A549 treated with AZD2906 at 1 μM for 4 hours (cell line): ENCODE results near the gene ADCY6. TPM values are rescaled to one million over a fixed set of nuclear protein-coding genes. Genes with fewer than 3 reads are reported as not detected.

Source experiments
- total RNA-seq: library from RNA; stranded (reverse); fragments of 200-300 nt; extraction: Qiagen RNA extraction; gene quantifications from 5 replicates; pipeline ENCODE4 v1.2.3, GENCODE V29; 2022

The ADCY6 gene
- 9.5 to 12.7 TPM (median 11.3 TPM) in 5 replicates for total RNA-seq

GRCh38 chr12:48788854-48789775 lies at the start of gene ADCY6:
TSS of gene ADCY6 (minus strand) at chr12:48789089. CDS start at chr12:48783434, 5,655 bp downstream.

GRCh38 chr12:48817873-48818830 lies 29.3 kb upstream of the ADCY6 start, which contains the start of gene CACNB3:
TSS of gene CACNB3 (plus strand) at chr12:48818496. CDS start at chr12:48818930, 434 bp downstream.

GRCh38 chr12:48716493-48717251 lies 72.2 kb downstream of the ADCY6 start, which contains the start of gene CCNT1:
TSS of gene CCNT1 (minus strand) at chr12:48716707. CDS start at chr12:48716675, 32 bp downstream.

Other genes with a start within 250 kb of the ADCY6 start
- not detected in 5 replicates for gene LALBA, start 219.0 kb downstream of the ADCY6 start, total RNA-seq
- 36.7 to 51.0 TPM (median 37.1 TPM) in 5 replicates for gene KANSL2, start 106.9 kb downstream of the ADCY6 start, total RNA-seq
- 11.9 to 14.0 TPM (median 12.5 TPM) in 5 replicates for gene CCNT1, start 72.4 kb downstream of the ADCY6 start, total RNA-seq
- gene CACNB3, start 29.4 kb upstream of the ADCY6 start, total RNA-seq: 23.8 to 38.2 TPM (median 31.2 TPM) in 5 replicates
- gene DDX23, start 63.1 kb upstream of the ADCY6 start, total RNA-seq: 71.9 to 82.8 TPM (median 75.2 TPM) in 5 replicates
- 3.1 to 4.9 TPM (median 3.4 TPM) in 5 replicates for gene RND1, start 76.8 kb upstream of the ADCY6 start, total RNA-seq
- 48.4 to 61.7 TPM (median 57.5 TPM) in 5 replicates for gene FKBP11, start 136.4 kb upstream of the ADCY6 start, total RNA-seq
- 114 to 159 TPM (median 151 TPM) in 5 replicates for gene ARF3, start 168.4 kb upstream of the ADCY6 start, total RNA-seq
- 1.6 to 2.3 TPM (median 1.9 TPM) in 5 replicates for gene WNT10B, start 182.6 kb upstream of the ADCY6 start, total RNA-seq
- 0.09 to 0.17 TPM (median 0.13 TPM) in 5 replicates for gene WNT1, start 189.2 kb upstream of the ADCY6 start, total RNA-seq
- 0.50 to 0.82 TPM (median 0.66 TPM) in 5 replicates for gene DDN, start 210.3 kb upstream of the ADCY6 start, total RNA-seq
- 39.8 to 43.2 TPM (median 40.2 TPM) in 5 replicates for gene PRKAG1, start 229.7 kb upstream of the ADCY6 start, total RNA-seq